ENCODE data around the gene NEMP1.

Gene NEMP1

DNA sequence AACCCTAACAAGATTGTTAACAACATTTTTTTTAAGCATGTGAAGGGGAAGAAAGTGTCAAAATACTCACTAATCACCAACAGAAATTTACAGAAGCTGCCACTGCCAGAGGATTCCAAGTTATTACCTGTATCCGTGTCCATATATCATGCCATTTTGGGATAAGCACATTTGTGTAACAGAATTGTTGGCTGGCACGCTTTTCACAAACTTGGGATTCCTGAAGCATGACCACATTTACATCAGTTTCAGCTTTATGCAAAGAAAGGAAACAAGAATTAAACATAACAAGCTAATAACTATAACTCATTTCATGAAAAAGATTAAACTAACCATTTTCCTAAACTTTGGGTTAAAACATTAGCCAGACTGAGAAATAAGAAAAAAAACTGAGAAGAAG lies 5.9 kb downstream of the NEMP1 start:
- no peak overlapping the region for H3K4me3 ChIP-seq (ENCODE audit: low read depth in 1 of 2, low read length in 2 of 2)
- H2AFZ ChIP-seq (ENCODE audit: low read depth, low read length): no peak overlapping the region
- TF ChIP-seq, protein P1, sequence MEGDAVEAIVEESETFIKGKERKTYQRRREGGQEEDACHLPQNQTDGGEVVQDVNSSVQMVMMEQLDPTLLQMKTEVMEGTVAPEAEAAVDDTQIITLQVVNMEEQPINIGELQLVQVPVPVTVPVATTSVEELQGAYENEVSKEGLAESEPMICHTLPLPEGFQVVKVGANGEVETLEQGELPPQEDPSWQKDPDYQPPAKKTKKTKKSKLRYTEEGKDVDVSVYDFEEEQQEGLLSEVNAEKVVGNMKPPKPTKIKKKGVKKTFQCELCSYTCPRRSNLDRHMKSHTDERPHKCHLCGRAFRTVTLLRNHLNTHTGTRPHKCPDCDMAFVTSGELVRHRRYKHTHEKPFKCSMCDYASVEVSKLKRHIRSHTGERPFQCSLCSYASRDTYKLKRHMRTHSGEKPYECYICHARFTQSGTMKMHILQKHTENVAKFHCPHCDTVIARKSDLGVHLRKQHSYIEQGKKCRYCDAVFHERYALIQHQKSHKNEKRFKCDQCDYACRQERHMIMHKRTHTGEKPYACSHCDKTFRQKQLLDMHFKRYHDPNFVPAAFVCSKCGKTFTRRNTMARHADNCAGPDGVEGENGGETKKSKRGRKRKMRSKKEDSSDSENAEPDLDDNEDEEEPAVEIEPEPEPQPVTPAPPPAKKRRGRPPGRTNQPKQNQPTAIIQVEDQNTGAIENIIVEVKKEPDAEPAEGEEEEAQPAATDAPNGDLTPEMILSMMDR (IDR thresholded peaks at IDR 0.05; ENCODE audit: borderline replicate concordance, extremely low read depth, low read length, poor library complexity, severe bottlenecking): no peak
- TF ChIP-seq EZH2 (IDR thresholded peaks at IDR 0.05; ENCODE audit: borderline replicate concordance, low read depth, low read length, severe bottlenecking): no peak
- peaks cover 20% of the 10 kb centered on the region; the same call in 1 of the 2 replicates for H4K20me1 ChIP-seq (ENCODE audit: insufficient read depth, low read length)
- peaks cover 66% of the 10 kb centered on the region for H3K36me3 ChIP-seq (ENCODE audit: insufficient read depth, low read length)
- peaks cover 21% of the 10 kb centered on the region; the same call in 1 of the 2 replicates for H3K4me1 ChIP-seq (ENCODE audit: insufficient read depth, low read length)
- ATAC-seq (ENCODE audit: insufficient read depth, low read depth) (no peak), DNase-seq (no peak)
- H3K4me2 ChIP-seq (ENCODE audit: insufficient read depth, low read length): no peak overlapping the region
- no peak overlapping the region for H3K27ac ChIP-seq (ENCODE audit: low read length)
- no peak overlapping the region for H3K9ac ChIP-seq (ENCODE audit: low read depth, low read length)
- H3K79me2 ChIP-seq (ENCODE audit: insufficient read depth, low read length): peaks cover 56% of the 10 kb centered on the region
- no peaks in the 10 kb centered on the region for H3K9me3 ChIP-seq (ENCODE audit: insufficient read depth, low read length, severe bottlenecking)
- H3K27me3 ChIP-seq (ENCODE audit: insufficient read depth, low read length, poor library complexity): no peaks in the 10 kb centered on the region

DNA sequence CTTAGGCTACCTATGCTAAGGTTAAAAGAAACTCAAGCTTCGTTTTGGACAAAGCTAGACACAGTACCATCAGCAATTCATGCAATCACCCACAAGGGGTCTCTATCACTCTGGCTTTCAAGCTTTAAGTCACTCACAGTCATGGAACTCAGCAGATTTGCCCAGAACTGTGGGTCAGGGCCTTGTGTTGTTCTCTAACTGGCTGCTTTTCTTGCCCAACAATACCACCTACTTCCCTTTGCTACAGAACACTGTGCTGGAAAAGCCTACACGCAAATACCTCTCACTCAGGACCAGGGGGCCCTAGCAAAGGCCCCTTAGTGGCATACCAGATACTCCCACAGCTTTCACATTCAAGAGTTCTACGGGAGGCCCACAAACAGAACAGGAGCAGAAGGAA lies 9.1 kb downstream of the NEMP1 start:
- H3K4me2 ChIP-seq (ENCODE audit: insufficient read depth, low read length): no peak overlapping the region
- H4K20me1 ChIP-seq (ENCODE audit: insufficient read depth, low read length): peaks cover 6% of the 10 kb centered on the region; the same call in 1 of the 2 replicates
- peaks cover 71% of the 10 kb centered on the region for H3K36me3 ChIP-seq (ENCODE audit: insufficient read depth, low read length)
- ATAC-seq (ENCODE audit: insufficient read depth, low read depth) (peak; percentile 98), DNase-seq (peak; percentile 66)
- no peak for TF ChIP-seq EZH2 (IDR thresholded peaks at IDR 0.05; ENCODE audit: borderline replicate concordance, low read depth, low read length, severe bottlenecking)
- TF ChIP-seq, protein P1 (IDR thresholded peaks at IDR 0.05; ENCODE audit: borderline replicate concordance, extremely low read depth, low read length, poor library complexity, severe bottlenecking): peak; percentile 92
- H3K9me3 ChIP-seq (ENCODE audit: insufficient read depth, low read length, severe bottlenecking): no peaks in the 10 kb centered on the region
- no peak overlapping the region for H2AFZ ChIP-seq (ENCODE audit: low read depth, low read length)
- peaks cover 29% of the 10 kb centered on the region for H3K79me2 ChIP-seq (ENCODE audit: insufficient read depth, low read length)
- 0 out of 2 replicates have a peak, but pooled peaks cover under 1% of the 10 kb centered on the region for H3K4me1 ChIP-seq (ENCODE audit: insufficient read depth, low read length)
- no peaks in the 10 kb centered on the region for H3K27me3 ChIP-seq (ENCODE audit: insufficient read depth, low read length, poor library complexity)
- H3K4me3 ChIP-seq (ENCODE audit: low read depth in 1 of 2, low read length in 2 of 2): no peak overlapping the region
- H3K9ac ChIP-seq (ENCODE audit: low read depth, low read length): no peak overlapping the region
- no peak overlapping the region for H3K27ac ChIP-seq (ENCODE audit: low read length)

DNA sequence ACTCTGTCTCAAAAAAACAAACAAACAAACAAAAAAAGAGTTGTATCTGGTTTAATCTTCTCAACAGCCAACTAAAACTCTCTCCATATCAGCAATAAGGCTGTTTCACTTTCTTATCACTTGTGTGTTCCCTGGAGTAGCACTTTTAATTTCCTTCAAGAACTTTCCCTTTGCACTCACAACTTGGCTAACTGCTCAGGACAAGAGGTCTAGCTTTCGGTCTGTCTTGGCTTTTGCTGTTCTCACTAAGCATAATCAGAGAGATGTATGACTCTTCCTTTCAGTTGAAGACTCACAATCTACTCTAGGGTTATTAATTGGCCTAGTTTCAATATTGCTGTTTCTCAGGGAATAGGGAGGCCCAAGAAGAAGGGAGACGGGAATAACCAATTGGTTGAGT lies 12.3 kb downstream of the NEMP1 start:
- Histone ChIP-seq H3K36me3 (ENCODE audit: insufficient read depth, low read length) (peaks cover 80% of the 10 kb centered on the region), H3K27me3 (ENCODE audit: insufficient read depth, low read length, poor library complexity) (no peaks in the 10 kb centered on the region), H3K27ac (ENCODE audit: low read length) (no peak overlapping the region), H3K4me2 (ENCODE audit: insufficient read depth, low read length) (no peak overlapping the region), H3K9ac (ENCODE audit: low read depth, low read length) (no peak overlapping the region), H3K9me3 (ENCODE audit: insufficient read depth, low read length, severe bottlenecking) (no peaks in the 10 kb centered on the region), H3K4me1 (ENCODE audit: insufficient read depth, low read length) (no peaks in the 10 kb centered on the region), H4K20me1 (ENCODE audit: insufficient read depth, low read length) (0 out of 2 replicates have a peak, but pooled peaks cover 2% of the 10 kb centered on the region), H3K4me3 (ENCODE audit: low read depth in 1 of 2, low read length in 2 of 2) (no peak overlapping the region), H3K79me2 (ENCODE audit: insufficient read depth, low read length) (peaks cover 12% of the 10 kb centered on the region; the same call in 1 of the 2 replicates), H2AFZ (ENCODE audit: low read depth, low read length) (no peak overlapping the region)
- no peak for DNase-seq
- ATAC-seq (ENCODE audit: insufficient read depth, low read depth): no peak
- TF ChIP-seq, protein P1 (IDR thresholded peaks at IDR 0.05; ENCODE audit: borderline replicate concordance, extremely low read depth, low read length, poor library complexity, severe bottlenecking): no peak
- no peak for TF ChIP-seq EZH2 (IDR thresholded peaks at IDR 0.05; ENCODE audit: borderline replicate concordance, low read depth, low read length, severe bottlenecking)

Data from DND-41 (cell line).